Upper lobe of right lung (tissue), 1 donor: Measurements from ENCODE around the gene POLR2F. TPM values are rescaled to one million over a fixed set of nuclear protein-coding genes. Genes with fewer than 3 reads are reported as not detected.

Source experiments
- ATAC-seq: fragments of 200-7000 bp; cut with Tn5 transposase; one replicate; pipeline ENCODE4 v1.9.1; 2020; ENCODE audit warnings: mild to moderate bottlenecking, moderate library complexity
- DNase-seq: peaks from one replicate; pipeline ENCODE4 v3.0.0-alpha.2; 2020
- H3K27ac ChIP-seq: fragments of 200-600 bp; one replicate; pipeline ENCODE4 v1.8.0; 2022
- H3K27me3 ChIP-seq: fragments of 200-600 bp; one replicate; pipeline ENCODE4 v1.8.0; 2022; ENCODE audit warnings: mild to moderate bottlenecking
- H3K36me3 ChIP-seq: fragments of 200-600 bp; one replicate; pipeline ENCODE4 v1.8.0; 2022
- H3K4me1 ChIP-seq: fragments of 200-600 bp; one replicate; pipeline ENCODE4 v1.8.0; 2022
- H3K4me3 ChIP-seq: fragments of 200-600 bp; one replicate; pipeline ENCODE4 v1.8.0; 2022; ENCODE audit warnings: mild to moderate bottlenecking
- H3K9me3 ChIP-seq: fragments of 200-600 bp; one replicate; pipeline ENCODE4 v1.8.0; 2022
- intact Hi-C: fragments of 100-400 bp; cut with DNase I; formaldehyde crosslinking; loops from one replicate; pipeline ENCODE4 v1.11.0; 2022
- total RNA-seq: library from RNA; stranded (reverse); fragmentation: NEBNext Ultra II Directional; extraction: Animal tissue kit (Norgen Biotek cat#: 25700); gene quantifications from one replicate; pipeline ENCODE4 v1.2.1, GENCODE V29; 2021
- TF ChIP-seq, protein P1 (sequence below): fragments of 200-600 bp; IDR thresholded peaks from one replicate; pipeline ENCODE4 v1.8.0; 2022; ENCODE audit warnings: antibody characterized with exemption
- donor health status: DM: no; HTN: yes; CAD: no; lungs with severe emphysema.

Gene POLR2F
- total RNA-seq, 1 donor from 2014 or later = 49.0 TPM

DNA sequence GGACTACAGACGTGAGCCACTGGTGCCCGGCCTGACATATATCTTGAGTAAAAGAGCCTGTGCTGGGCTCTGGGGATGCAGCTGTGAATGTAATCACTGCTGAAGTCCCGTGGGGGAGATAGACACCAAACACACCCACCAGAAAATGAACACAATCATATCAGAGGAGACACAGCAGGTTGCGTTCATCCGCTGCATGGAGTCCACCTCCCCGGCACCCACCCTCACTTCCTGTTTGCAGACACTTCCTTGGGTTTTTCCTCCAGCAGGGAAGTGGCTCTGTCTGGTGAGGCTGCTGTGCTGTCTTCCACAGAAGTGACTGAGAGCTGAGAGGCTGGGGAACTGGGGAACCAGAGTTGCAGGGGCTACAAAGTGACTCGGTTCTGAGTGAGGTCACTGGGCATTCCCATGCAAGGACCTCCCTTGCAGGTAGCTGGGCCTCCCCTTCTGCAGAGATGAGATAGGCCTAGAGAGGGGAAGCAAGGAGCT is 40.2 kb upstream of the POLR2F start:
- Histone ChIP-seq H3K4me1 (no peaks in the 10 kb centered on the region), H3K36me3 (peaks cover 12% of the 10 kb centered on the region), H3K4me3 (no peak overlapping the region), H3K27ac (no peak overlapping the region), H3K27me3 (no peaks in the 10 kb centered on the region), H3K9me3 (no peaks in the 10 kb centered on the region)
- peak; percentile 35 for ATAC-seq
- no peak for DNase-seq
- TF ChIP-seq, protein P1, sequence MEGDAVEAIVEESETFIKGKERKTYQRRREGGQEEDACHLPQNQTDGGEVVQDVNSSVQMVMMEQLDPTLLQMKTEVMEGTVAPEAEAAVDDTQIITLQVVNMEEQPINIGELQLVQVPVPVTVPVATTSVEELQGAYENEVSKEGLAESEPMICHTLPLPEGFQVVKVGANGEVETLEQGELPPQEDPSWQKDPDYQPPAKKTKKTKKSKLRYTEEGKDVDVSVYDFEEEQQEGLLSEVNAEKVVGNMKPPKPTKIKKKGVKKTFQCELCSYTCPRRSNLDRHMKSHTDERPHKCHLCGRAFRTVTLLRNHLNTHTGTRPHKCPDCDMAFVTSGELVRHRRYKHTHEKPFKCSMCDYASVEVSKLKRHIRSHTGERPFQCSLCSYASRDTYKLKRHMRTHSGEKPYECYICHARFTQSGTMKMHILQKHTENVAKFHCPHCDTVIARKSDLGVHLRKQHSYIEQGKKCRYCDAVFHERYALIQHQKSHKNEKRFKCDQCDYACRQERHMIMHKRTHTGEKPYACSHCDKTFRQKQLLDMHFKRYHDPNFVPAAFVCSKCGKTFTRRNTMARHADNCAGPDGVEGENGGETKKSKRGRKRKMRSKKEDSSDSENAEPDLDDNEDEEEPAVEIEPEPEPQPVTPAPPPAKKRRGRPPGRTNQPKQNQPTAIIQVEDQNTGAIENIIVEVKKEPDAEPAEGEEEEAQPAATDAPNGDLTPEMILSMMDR = no peak
- intact Hi-C loops = no loop called here

DNA sequence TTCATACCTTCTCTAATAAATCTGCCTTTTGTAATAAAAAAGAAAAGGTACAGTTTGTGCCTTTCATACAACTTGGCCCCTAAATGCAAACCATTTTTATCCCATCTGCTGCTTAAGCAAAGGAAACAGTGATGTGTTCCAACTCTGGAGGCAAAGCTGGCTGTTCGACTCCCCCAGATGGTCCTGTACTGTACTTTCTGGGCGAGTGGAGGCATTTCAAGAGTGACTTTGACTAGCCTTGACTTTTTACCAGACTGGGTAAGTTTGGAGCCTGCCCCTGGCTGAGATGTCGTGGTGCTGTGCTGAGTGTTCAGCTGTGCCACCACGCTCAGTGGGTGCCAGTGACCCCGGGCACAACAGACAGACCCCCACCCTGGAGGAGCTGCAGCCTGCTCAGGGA is 37.2 kb upstream of the POLR2F start:
- Histone ChIP-seq H3K4me3 (no peak overlapping the region), H3K27me3 (no peaks in the 10 kb centered on the region), H3K36me3 (peaks cover 19% of the 10 kb centered on the region), H3K4me1 (no peaks in the 10 kb centered on the region), H3K27ac (no peak overlapping the region), H3K9me3 (no peaks in the 10 kb centered on the region)
- ATAC-seq (no peak), DNase-seq (no peak)
- intact Hi-C loops = no loop called here
- TF ChIP-seq, protein P1 = no peak

DNA sequence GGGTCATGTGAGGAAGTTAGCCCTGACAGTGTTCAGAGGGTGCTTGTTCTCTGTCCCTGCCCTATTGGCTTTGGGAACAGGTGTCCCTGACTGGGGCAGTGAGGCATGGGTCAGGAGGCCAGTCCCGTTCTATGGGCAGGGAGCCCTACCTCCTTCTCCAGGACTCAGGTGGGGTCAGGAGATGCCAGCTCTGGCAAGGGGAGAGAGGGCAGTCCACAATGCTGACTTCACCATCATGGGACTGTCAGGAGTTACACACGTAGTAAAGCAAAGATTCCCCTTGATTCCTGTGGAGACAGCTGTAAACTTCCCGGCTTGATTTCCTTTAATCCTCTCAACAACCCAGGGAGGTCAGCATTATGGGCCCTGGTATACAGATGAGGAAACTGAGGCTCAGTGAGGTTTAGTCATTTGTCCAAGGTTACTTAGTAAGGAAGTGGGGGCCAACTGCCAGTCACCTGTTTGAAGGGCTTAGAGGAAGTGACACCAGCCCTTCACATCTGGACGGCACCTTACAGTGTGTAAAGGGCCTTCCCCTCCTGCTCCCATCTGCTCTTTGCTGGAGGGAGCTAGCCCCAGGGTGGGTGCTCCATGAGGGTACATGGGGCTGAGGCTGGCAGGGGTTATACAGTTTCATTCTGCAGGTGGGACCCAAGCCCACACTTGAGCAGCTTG is 35.5 kb upstream of the POLR2F start:
- no peak for DNase-seq
- peaks cover 19% of the 10 kb centered on the region for H3K36me3 ChIP-seq
- intact Hi-C loops = no loop called here
- no peaks in the 10 kb centered on the region for H3K9me3 ChIP-seq
- no peak overlapping the region for H3K4me3 ChIP-seq
- H3K27ac ChIP-seq = no peak overlapping the region
- H3K27me3 ChIP-seq = no peaks in the 10 kb centered on the region
- H3K4me1 ChIP-seq = no peaks in the 10 kb centered on the region
- TF ChIP-seq, protein P1 = no peak
- ATAC-seq = no peak

DNA sequence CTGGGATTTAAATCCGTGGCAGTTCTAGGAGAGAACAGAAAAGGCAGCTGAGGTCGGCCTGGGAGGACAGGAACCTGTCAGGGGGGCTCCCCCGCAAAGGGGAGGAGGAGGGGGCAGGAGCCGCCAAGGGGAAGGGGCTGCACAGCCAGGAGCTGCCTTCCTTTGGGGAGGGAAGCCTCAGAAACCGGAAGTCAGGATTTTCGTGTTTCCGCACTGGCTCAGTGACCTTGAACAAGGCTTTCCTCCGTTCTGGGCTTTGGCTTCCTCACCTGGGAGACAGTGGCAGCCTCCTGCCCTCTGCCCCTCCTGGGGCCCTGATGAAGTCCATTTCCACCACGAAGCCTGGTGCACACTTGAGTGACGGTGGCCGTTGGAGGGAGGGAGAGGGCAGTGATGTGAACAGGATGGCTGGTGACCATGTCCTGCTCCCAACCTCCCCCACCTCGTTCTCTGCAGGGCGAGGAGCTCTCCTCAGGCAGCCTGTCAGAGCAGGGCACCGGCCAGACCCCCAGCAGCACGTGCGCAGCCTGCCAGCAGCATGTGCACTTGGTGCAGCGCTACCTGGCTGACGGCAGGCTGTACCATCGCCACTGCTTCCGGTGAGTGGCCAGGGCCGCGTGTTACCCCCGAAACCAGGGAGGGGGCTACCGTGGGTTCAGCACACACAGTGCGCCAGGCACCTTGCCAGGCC is 34.8 kb upstream of the POLR2F start:
- ATAC-seq = no peak
- Histone ChIP-seq H3K9me3 (no peaks in the 10 kb centered on the region), H3K27me3 (no peaks in the 10 kb centered on the region), H3K4me1 (no peaks in the 10 kb centered on the region), H3K27ac (no peak overlapping the region), H3K4me3 (no peak overlapping the region), H3K36me3 (peaks cover 19% of the 10 kb centered on the region)
- TF ChIP-seq, protein P1 = no peak
- intact Hi-C loops = no loop called here
- DNase-seq = no peak

DNA sequence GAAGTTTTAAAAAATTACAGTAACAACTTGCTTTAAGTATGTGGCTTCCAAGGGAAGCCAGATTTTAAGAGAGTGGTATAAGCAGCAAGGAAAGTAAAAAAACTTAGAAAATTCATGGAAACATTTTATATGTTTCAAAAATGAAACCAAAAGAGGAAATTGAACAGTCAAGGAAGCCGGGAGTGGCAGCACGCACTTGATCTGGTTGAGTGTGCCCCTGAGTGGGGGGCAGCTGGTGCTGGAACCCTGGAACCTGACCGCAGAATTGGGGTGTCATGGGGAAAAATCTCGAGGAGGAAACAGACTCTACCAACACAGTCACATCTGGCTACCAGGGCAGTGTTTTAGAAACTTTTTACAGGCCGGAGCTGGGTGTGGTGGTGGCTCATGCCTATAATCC is 33.4 kb upstream of the POLR2F start:
- no peak for ATAC-seq
- H3K27me3 ChIP-seq = no peaks in the 10 kb centered on the region
- intact Hi-C loops = no loop called here
- no peak for DNase-seq
- TF ChIP-seq, protein P1 = no peak
- H3K9me3 ChIP-seq = no peaks in the 10 kb centered on the region
- no peak overlapping the region for H3K4me3 ChIP-seq
- H3K27ac ChIP-seq = peak overlapping the region; percentile 13
- H3K36me3 ChIP-seq = peaks cover 14% of the 10 kb centered on the region
- no peaks in the 10 kb centered on the region for H3K4me1 ChIP-seq
